GM06990 (cell line): ENCODE data around the gene SDCCAG8.

Experiments used
- DNase-seq: peaks from one replicate; pipeline ENCODE4 v3.0.0-alpha.2; 2011; ENCODE audit not compliant: insufficient read length; ENCODE audit errors: extremely low read depth
- H3K27me3 ChIP-seq: replicated peaks from 2 replicates; pipeline ENCODE4 v1.6.0; 2011; ENCODE audit warnings: low read length; ENCODE audit not compliant: control insufficient read depth, insufficient read depth
- H3K36me3 ChIP-seq: 2 replicates; pipeline ENCODE4 v1.5.1; 2011; ENCODE audit warnings: low read length; ENCODE audit not compliant: control insufficient read depth, insufficient read depth
- H3K4me3 ChIP-seq: replicated peaks from 2 replicates; pipeline ENCODE4 v1.5.1; 2011; ENCODE audit warnings: low read depth, mild to moderate bottlenecking, control low read depth, low read length
- CTCF ChIP-seq: IDR thresholded peaks from 2 replicates; pipeline ENCODE4 v1.5.1; 2011; ENCODE audit warnings: low read length, control low read depth, mild to moderate bottlenecking, inconsistent platforms; ENCODE audit not compliant: insufficient read depth, poor library complexity, severe bottlenecking

Gene SDCCAG8

DNA sequence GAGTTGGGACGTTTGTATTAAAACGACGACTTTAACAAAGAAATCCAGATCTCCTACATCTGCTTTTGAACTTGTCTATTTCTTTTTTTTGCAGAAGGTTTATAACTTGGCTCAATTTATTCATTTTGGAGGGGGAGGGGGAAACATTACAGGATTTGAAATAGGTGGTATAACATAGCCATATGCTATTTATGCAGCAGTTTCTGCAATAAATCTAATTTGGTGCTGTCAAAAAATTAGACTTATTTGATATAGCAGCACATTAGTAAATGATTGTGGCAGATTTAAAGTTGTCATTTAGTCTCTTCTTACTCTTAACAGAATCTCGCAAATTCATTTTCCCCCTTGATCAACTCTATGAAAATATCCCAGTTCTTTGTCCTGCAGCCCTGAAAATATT lies 138.2 kb downstream of the SDCCAG8 start:
- H3K4me3 ChIP-seq = no peak overlapping the region
- no peaks in the 10 kb centered on the region for H3K36me3 ChIP-seq
- no peak for DNase-seq
- no peak for TF ChIP-seq CTCF
- no peaks in the 10 kb centered on the region for H3K27me3 ChIP-seq

DNA sequence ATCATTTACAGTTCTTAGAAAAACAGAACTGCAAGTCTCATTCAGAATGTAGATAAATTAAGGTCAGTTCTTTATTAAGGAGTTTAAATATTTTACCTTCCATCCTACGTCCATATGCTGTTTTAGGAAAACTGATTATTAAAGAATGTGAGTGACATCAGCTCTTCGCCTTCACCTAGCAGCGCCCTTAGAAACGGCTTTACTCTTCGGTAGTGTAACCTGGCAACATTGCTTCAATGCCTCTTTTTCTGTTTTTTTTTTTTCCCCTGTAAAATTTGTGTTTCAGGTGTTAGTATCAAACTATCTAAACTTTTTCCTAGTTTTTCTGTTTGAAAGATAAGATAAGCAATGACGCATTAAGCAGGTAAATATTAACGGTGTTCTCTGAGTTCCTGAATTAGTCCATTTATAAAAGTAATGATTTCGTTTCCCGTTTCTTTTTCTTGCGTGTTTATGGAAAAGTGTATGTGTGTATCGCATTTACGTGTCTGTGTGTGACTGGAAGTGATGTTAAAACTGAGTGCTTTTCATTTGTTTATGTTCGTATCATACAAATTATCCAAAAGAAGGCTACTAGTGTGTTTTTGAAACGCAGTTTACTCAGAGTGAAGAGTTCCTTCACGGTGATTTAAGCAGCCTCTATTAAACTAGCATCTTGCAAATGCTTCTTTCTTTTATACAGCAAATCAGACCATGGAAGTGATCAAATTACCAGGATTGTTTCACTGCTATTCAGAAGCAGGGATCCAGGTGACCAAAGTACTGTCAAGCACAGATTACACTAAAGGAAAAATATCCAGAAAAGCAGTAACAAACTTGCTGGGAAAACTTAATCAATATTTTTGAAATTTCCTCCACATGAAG lies 139.0 kb downstream of the SDCCAG8 start:
- DNase-seq = no peak
- no peaks in the 10 kb centered on the region for H3K36me3 ChIP-seq
- TF ChIP-seq CTCF = no peak

GRCh38 chr1:243396424-243396823 lies 140.6 kb downstream of the SDCCAG8 start:
- TF ChIP-seq CTCF = no peak
- Histone ChIP-seq H3K36me3 (no peaks in the 10 kb centered on the region), H3K27me3 (no peaks in the 10 kb centered on the region), H3K4me3 (no peak overlapping the region)
- DNase-seq = no peak

More for the DNA sequence above, 139.0 kb downstream of the SDCCAG8 start:
- H3K27me3 ChIP-seq = no peaks in the 10 kb centered on the region
- no peak overlapping the region for H3K4me3 ChIP-seq

DNA sequence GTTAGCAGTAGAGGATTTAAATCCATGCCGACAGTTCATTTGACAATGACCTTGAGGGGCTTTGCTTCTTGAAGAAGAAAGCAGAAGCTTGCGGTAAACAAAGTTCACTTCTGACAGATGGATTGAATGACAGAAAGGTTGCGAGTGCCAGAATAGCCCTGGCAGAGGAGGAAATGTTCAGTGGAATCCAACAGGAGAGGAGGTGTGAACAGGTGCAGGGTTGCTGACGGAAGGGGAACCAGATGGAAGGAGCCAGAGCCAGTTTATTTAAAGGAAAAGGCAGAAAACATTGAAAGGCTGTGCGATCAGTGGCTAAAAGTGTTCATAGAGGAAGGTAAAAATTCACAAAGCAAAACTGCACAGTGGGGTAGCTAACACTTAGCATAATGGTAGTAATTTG lies 141.0 kb downstream of the SDCCAG8 start:
- Histone ChIP-seq H3K36me3 (no peaks in the 10 kb centered on the region), H3K27me3 (no peaks in the 10 kb centered on the region), H3K4me3 (no peak overlapping the region)
- no peak for DNase-seq
- TF ChIP-seq CTCF = no peak

- H3K27me3 ChIP-seq = no peaks in the 10 kb centered on the region
- H3K36me3 ChIP-seq = no peaks in the 10 kb centered on the region
- no peak for DNase-seq
- H3K4me3 ChIP-seq = no peak overlapping the region
- no peak for TF ChIP-seq CTCF
These were observed 141.9 kb downstream of the SDCCAG8 start for GRCh38 chr1:243397613-243398321.
